ENCODE data around the gene PRG3.
A peak's percentile ranks its signal among the peaks of the same experiment; 100 is the strongest.

The PRG3 gene

GRCh38 chr11:57349491-57350274, 31.3 kb downstream of the PRG3 start:
- CTCF ChIA-PET: interaction anchor here (0.7 to 7.2 kb wide), 15 partner anchors 8 to 293 kb away, joined by 3 to 60 read pairs (median 5); partner anchors contain the start of genes P2RX3 and SSRP1
- TF ChIP-seq CTCF (IDR thresholded peaks at IDR 0.05; ENCODE audit: control extremely low read depth, extremely low read depth, low read depth, missing control alignments): peak; percentile 85
- POLR2A ChIA-PET: no interaction called here
- DNase-seq (ENCODE audit: extremely low spot score): peak; percentile 81

GRCh38 chr11:57348636-57349313, 32.2 kb downstream of the PRG3 start:
- no peak for TF ChIP-seq CTCF (IDR thresholded peaks at IDR 0.05; ENCODE audit: control extremely low read depth, extremely low read depth, low read depth, missing control alignments)
- DNase-seq (ENCODE audit: extremely low spot score): no peak
- ChIA-PET CTCF (interaction anchor here (0.7 to 7.2 kb wide), 16 partner anchors 10 to 507 kb away, joined by 3 to 60 read pairs (median 4); partner anchors contain the start of genes P2RX3 and SSRP1), POLR2A (no interaction called here)

GRCh38 chr11:57348052-57348451, 32.9 kb downstream of the PRG3 start:
- DNase-seq (ENCODE audit: extremely low spot score): no peak
- TF ChIP-seq CTCF (IDR thresholded peaks at IDR 0.05; ENCODE audit: control extremely low read depth, extremely low read depth, low read depth, missing control alignments): no peak
- ChIA-PET POLR2A (no interaction called here), CTCF (interaction anchor here (0.7 to 7.2 kb wide), 15 partner anchors 11 to 507 kb away, joined by 3 to 60 read pairs (median 5); partner anchors contain the start of gene SSRP1)

GRCh38 chr11:57347336-57347735, 33.6 kb downstream of the PRG3 start:
- ChIA-PET CTCF (interaction anchor here (0.7 to 7.2 kb wide), 13 partner anchors 11 to 1330 kb away, joined by 3 to 60 read pairs (median 7); partner anchors contain the start of genes P2RX3 and SSRP1), POLR2A (no interaction called here)
- no peak for DNase-seq (ENCODE audit: extremely low spot score)
- no peak for TF ChIP-seq CTCF (IDR thresholded peaks at IDR 0.05; ENCODE audit: control extremely low read depth, extremely low read depth, low read depth, missing control alignments)

- DNase-seq (ENCODE audit: extremely low spot score): peak; percentile 80
- POLR2A ChIA-PET: no interaction called here
- CTCF ChIA-PET: interaction anchor here (0.8 to 7.2 kb wide), 40 partner anchors 9 to 1331 kb away, joined by 3 to 60 read pairs (median 4); partner anchors contain the start of genes P2RX3, RTN4RL2 and SSRP1
- TF ChIP-seq CTCF (IDR thresholded peaks at IDR 0.05; ENCODE audit: control extremely low read depth, extremely low read depth, low read depth, missing control alignments): peak; percentile 80
These were observed 35.3 kb downstream of the PRG3 start for GRCh38 chr11:57345555-57346211.

- DNase-seq (ENCODE audit: extremely low spot score): no peak
- TF ChIP-seq CTCF (IDR thresholded peaks at IDR 0.05; ENCODE audit: control extremely low read depth, extremely low read depth, low read depth, missing control alignments): no peak
- ChIA-PET CTCF (interaction anchor here (1.6 to 7.2 kb wide), 5 partner anchors 8 to 297 kb away, joined by 6 to 60 read pairs (median 28); partner anchors contain the start of genes P2RX3 and SSRP1), POLR2A (no interaction called here)
These were observed 36.1 kb downstream of the PRG3 start for GRCh38 chr11:57344826-57345225.

Data from GM10248 (cell line).